GM19438 (cell line): Measurements from ENCODE around the gene TSNAX.
"Not testable (repeated sequence)": the region's sequence is repeated elsewhere in the genome, so short reads cannot be mapped to it uniquely, and the experiment has no call there.

Experiments
- ATAC-seq: cut with Tn5 transposase; IDR thresholded peaks from one replicate; pipeline ENCODE4 v1.9.1; 2021; ENCODE audit warnings: low read depth; ENCODE audit not compliant: unreplicated experiment

TSNAX gene

DNA sequence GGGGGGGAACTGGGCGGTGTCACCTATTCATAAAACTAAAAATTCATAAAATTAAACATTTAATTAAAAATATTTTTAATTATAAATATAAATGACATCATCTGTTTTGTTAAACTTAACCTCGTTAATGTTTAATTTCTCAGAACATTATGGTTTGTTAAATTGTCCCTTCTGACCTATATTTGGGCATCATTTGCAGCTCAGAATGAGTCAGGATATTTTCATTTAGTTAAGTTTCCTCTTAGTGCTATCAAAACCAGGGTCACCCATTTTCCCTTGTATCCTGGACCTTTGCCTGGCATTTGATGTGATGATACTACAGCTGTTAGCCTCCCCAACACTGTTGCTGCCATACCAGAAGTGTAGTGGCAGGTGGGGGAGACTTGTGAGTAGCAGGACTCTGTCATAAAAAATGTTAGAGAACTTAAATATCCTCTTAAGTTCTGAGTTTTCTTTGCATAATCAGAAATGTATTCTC is 30.3 kb downstream of the TSNAX start:
- ATAC-seq = no peak

DNA sequence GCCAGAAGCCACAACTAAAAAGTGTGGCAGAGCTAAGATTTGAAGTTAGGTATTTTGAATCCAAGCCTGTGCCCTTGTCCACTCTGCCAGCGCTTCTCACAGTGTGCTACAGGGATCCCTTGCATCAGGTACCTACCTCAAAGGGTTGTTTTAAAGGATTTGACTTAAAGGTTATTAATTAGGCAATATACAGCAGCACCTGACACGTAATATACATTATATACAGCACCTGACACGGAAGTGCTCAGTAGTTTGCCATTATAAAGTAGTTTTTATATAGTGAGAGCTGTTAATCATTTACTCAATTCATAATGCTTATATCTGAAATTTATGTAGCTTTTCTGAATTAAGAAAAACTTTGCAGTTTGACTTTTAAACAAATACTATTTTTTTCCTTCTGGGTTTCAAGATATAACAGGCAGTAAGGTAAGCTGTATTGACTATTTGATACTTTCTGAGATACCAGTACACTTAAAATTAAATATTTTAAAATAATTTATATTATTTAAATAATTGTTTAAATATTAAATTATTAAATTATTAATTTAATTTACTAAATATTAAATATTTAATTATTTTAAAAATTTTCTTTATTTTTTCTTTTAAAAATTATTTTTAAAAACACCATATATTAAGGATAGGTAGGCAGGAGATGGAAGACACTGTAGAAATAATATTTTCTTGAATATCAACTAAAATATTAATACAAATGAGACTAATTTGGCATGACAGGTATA is 33.3 kb downstream of the TSNAX start:
- no peak for ATAC-seq

DNA sequence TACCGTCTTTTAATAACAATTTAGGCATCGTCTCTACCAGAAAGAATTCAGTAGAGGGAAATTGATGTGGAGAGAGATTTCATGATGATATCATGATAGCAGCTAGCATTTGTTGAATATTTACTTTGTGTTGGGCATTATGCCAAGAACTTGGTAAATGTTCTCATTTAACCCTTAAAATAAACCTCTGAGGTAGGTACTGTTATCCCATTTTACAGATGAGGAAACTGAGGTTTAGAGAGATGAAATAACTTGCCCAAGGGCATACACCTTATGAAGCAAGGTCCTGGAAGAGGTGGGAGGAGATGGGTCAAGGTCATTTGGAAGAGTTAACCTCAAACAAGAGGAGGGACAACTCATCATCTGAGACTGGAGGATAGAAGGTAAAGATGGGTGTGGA is 34.8 kb downstream of the TSNAX start:
- ATAC-seq = no peak

DNA sequence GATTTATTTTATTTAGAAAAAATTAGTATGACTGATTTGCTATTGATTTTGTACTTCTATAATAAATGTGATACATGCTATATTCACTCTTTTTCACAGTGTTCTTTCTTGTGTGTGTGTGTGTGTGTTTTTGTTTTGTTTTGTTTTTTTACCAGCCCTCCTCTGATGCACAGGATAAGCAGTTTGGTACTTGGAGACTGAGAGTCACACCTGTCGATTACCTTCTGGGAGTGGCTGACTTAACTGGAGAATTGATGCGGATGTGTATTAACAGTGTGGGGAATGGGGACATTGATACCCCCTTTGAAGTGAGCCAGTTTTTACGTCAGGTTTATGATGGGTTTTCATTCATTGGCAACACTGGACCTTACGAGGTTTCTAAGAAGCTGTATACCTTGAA is 35.9 kb downstream of the TSNAX start:
- no peak for ATAC-seq

DNA sequence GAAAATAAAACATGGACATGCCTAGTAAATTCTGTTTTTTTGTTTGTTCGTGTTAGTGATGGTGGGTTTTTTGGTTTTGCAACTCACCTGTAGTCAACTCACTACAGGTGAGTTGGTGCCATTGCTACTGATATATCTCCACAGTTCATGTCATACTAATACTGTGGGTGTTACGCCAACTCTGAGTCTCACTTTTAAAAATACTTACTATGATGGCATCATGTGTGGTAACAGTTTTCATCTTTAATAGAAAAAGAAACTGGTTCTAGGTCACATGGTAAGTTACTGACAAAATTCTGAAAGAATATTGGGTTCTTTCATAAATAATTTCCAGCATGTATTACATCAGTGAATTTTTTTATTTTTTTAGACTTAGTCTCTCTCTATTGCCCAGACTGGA is 38.0 kb downstream of the TSNAX start:
- no peak for ATAC-seq

DNA sequence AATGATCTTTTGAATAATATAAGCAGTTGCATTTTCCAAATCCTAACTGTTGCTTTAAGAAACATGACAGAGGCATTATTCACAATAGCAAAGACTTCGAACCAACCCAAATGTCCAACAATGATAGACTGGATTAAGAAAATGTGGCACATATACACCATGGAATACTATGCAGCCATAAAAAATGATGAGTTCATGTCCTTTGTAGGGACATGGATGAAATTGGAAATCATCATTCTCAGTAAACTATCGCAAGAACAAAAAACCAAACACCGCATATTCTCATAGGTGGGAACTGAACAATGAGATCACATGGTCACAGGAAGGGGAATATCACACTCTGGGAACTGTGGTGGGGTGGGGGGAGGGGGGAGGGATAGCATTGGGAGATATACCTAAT is 41.8 kb downstream of the TSNAX start:
- not testable (repeated sequence) for ATAC-seq

DNA sequence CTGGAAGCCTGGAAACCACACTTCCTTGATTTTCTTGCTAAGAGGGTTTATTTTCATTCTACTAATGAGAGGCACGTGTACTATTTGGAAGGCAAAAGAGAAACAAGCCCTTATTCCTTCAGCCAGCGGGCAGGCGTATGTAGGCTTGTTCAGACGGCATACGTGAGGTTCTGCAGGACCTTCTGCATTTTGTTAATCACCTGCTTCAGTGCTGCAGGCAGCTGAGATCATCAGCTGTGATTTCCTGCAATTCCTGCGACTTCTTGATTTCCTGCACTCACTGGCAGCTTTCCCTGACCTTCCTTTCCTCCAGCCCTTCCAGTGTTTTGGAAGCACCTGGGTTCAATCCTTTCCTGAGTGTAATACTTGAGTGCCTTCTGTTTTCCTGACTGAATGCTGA is 43.4 kb downstream of the TSNAX start:
- no peak for ATAC-seq

DNA sequence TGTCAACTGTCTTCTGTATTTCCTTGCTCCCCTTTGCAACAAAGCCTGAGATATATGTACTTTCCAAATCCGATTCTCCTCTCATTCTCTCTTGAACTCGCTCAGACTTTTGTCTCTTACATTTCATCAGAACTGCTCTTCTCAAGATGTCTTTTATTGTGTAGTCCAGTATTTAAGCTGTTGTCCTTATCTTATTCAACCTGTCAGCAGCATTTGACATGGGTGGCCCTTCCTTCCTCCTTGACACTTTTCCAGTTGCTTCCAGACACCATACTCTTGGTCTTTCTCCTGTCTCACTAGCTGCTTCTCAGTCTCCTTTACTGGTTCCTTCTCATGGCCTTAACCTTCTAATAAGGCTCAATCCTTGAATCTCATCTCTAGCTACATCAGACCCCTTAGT is 47.0 kb downstream of the TSNAX start:
- no peak for ATAC-seq

DNA sequence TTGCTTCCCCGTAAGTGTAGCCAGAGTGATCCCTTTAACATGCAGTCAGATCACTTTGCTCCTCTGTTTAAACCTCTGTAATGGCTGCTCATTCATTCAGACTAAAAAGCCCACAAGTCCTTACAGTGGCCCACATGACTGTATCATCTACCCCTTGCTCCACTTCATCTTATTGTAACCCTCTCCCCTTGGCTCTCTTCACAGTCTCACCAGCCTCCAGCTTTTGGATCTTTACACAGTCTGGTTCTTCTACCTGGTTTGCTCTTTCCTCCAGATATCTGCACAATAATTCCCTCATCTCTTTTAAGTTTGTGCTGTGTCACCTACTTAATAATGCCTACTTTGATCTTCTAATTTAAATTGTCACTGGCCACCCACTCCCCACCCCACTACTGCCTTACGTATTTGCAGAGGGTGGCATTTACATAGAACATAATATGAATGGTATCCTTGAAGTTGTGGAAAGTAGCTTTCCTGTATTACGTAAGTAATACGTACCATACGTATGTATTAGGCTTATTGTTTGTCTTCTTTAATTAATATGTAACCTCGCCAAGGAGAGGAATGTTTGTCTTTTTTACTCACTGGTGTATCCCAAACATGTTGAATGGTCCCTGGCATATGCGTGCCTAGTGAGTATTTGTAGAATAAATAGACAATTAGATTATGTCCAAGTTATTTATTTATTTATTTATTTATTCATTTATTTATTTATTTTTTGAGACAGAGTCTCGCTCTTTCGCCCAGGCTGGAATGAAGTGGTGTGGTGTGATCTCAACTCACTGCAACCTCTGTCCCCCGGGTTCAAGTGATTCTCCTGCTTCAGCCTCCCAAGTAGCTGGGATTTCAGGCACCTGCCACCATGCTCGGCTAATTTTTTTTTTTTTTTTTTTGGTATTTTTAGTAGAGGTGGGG is 48.6 kb downstream of the TSNAX start:
- ATAC-seq = no peak

DNA sequence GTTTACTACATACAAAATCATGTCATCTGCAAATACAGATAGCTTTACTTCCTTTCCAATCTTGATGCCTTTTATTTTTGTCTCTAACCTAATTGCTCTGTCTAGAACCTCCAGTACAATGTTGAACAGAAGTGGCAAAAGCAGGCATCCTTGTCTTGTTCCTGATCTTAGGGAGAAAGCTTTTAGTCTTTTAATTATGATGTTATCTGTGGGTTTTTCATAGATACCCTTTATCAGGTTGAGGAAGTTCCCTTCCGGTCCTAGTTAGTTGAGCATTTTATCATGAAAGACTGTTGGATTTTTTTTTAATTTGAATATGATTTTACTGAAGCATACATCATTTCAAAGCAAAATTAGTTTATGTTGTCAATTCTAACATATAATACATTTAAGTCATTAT is 52.4 kb downstream of the TSNAX start:
- no peak for ATAC-seq

DNA sequence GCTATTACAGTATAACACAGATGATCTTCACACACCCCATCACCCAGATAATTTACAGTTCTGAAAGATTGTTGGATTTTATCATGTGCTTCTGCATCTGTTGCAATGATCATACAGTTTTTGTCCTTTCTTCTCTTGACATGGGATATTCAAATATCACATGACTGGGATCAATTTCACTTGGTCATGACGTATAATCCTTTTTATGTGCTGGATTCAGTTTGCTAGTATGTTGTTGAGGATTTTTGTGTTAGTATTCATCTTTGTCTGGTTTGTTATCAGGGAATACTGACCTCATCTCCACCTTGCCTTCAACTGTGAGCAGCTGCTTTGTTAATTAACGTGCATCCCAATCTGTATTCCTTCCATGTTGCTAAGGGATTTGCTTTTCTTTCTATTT is 53.4 kb downstream of the TSNAX start:
- ATAC-seq = no peak

DNA sequence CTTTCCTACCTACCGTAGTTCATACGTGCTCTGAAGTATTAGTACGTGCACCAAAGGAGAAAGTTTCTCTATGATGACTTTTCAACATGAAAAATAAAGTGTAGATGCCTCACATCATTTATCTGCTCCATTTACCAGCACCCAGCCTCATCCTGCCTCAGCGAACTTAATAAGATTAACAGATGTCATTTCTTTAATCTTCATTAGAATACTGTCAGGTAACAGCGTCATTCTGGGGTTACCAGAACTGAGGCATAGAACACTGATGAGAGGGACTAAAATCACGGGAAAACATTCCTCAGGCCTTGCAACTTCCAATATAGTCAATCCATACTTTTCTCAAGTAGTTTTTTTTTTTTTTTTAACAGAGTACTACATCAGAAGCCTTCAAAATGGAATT is 54.9 kb downstream of the TSNAX start:
- no peak for ATAC-seq

DNA sequence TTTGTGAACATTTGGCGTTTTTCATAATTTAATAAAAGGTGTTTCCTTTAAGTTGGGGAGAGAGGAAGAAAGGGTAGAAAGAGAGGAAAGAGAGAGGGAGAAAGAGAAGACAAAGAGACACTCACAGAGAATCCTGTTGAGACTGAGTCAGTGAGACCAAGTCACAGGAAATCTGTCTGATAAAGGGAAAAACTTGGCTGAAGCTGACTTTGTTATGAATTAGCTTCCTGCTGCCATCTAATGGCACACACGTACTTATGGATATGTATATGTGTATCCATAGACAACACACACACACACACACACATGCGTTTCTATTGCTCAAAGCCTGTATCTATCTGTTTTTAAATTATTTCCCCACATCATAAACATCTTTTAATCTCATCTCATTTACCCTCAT is 55.6 kb downstream of the TSNAX start:
- ATAC-seq = no peak

DNA sequence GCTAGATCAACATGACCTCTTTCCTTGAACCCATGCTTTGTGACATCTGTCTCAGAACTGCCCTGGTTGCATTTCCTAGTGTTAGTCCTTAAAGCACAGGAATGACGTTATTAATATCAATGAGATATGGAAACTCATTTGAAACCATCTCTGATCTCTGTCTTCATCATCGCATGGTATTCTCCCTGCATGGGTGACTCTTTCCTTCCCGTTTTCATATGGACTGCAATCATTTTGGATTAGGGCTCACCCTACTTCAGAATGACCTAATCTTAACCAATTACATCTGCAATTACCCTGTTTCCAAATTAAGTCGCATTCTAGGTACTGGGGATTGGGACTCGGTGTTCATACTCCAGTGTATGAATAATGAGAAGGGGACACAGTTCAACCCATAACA is 56.5 kb downstream of the TSNAX start:
- no peak for ATAC-seq

DNA sequence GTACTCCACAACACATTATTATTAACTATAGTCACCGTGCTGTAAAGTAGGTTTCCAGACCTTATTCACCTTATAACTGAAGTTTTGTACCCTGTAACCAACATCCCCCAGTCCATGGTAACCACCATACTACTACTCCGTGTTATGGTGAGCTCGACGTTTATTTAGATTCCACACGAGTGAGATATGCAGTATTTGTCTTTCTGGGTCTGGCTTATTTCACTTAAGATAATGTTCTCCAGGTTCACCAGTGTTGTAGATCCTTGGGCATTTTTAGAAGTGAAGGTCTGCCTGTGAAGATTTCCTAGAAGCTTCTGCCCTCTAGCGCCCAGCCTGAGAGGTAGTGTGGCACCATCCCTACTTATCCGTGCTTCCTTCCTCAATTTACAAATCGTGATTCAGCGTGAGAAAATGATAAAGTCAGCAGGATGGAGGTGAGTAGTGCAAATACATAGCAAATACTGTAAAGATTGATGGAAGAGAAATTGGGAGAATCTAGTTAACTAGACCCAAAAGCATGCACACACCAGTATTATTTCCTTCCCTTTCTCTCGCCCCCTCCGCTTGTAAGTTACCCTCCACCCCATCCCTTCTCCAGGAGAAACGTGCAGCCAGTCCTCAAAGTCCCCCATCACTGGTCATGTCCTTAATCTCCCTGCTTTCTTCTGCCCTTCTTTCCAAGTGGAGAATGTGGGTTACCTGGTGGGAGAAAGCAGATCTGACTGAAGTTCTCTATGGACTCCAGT is 62.2 kb downstream of the TSNAX start:
- no peak for ATAC-seq

DNA sequence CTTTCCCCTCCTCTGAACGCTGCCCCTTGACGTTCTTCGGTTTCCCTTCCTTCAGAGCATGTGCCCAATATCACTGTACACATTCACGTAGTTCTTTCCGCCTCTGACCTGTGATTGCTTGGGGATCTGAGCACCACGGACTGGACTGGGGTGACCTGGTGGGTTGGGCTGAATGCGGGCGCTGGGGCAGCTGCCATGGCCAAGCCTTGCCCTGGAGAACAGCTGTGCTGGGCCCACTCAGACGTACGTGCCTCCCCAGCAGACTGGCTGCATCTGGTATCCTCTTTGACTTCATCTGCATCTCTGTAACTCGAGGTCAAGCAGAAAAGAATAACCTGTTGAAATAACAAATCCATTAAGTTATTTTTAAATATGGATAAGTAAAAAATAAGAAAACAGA is 63.0 kb downstream of the TSNAX start:
- ATAC-seq = no peak

DNA sequence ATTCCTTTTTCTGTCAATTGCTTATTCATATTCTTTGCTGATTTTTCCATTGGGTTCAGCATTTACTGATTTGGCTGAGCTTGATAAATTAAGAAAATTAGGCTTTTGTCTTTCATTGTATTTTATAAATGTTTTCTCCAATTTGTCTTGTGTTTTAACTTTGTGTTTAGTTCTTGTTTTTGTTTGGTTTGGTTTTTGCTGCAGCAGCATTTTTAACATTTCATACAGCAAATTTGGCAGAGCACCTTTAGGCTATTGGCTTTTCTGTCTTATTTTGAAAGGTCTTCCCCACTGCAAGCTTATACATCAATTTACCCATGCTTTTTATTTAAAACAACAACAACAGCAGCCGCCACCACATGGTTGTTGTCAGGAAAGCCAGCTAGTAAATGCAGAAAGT is 64.3 kb downstream of the TSNAX start:
- no peak for ATAC-seq

DNA sequence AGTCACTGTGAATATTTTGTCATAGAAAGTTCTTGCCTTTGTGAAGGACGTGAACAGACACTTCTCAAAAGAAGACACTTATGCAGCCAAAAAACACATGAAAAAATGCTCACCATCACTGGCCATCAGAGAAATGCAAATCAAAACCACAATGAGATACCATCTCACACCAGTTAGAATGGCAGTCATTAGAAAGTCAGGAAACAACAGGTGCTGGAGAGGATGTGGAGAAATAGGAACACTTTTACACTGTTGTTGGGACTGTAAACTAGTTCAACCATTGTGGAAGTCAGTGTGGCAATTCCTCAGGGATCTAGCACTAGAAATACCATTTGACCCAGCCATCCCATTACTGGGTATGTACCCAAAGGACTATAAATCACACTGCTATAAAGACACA is 64.8 kb downstream of the TSNAX start:
- ATAC-seq = not testable (repeated sequence)

DNA sequence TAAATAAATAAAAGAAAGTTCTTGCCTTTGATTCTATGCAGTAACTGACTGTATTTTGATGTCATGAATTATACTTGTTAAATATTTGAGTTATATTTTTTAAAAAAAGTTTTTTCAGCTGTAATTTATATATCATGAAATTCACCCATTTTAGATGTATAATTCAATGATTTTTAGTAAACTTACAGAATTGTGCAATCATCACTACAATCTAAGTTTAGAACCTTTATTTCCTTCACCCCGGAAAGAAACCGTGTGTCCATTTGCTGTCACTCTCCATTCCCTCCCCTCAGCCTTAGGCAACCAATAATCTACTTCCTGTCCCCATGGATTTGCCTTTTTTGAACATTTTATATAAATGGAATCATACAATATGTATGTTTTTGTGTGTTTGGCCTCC is 65.7 kb downstream of the TSNAX start:
- no peak for ATAC-seq

DNA sequence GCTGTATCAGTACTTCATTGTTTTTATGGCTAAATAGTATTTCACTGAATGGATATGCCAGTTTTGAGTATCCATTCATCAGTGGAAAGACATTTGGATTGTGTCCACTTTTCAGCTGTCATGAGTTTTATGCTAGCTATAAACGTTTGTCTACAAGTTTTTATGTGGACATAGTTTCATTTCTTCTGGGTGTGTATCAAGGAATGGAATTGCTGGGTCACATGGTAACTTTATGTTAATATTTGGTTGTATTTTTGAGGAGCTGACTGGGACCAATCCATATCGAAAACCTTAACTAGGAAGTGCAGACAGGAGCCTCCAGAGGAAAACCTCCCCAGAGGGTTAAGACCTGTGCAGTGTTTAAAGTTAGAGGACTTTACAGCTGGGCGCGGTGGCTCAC is 66.3 kb downstream of the TSNAX start:
- ATAC-seq = no peak

DNA sequence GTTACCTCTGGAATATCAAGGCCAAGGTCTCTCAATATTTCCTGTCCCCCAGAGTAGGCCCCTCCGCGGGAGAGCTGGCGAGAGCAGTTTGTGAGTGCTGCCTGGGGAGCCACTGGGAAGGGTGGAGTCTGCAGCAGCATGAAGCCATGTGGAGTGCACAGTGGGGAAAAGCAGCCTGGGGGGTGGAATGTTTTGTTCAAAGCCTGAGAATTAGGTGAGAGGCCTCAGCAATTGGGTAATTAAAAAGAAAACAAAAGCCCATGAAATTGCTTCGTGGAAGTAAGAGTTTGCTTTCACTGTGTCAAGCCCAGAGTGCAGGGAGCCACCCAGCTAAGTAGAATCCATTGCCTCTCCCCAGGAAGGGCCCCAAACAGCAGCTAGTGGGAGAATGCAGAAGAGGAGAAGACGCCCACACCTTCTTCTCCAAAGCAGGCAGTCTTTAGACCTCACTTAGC is 67.9 kb downstream of the TSNAX start:
- no peak for ATAC-seq
